ENCODE results near the gene FCHSD1. TPM values are rescaled to one million over a fixed set of nuclear protein-coding genes. Genes with fewer than 3 reads are reported as not detected.

Gene FCHSD1
- total and polyA plus RNA-seq, 2 of the 4 experiments (the other 2 are of a cell fraction), result 33.2 to 62.1 TPM

DNA sequence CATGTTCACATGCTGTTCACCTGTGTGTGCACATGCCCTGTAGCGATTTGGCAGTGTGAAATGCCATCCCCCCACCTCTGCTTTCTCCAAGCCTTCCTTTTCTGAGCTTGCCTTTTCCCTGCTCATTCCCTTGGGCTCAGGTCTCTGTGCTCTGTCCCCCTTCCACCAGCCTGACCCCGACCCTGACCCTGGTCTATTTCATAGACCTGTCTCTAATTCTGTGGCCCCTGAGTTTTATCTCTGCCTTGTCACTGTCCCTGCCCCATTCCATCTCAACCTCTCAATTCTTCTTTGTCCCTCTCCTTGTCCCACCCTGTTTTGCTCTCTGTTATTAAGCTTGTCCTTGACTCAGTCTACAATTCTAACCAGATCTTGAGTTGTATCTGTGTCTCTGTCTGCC, 30.1 kb upstream of the FCHSD1 start (continued):
- TF ChIP-seq, protein P1, sequence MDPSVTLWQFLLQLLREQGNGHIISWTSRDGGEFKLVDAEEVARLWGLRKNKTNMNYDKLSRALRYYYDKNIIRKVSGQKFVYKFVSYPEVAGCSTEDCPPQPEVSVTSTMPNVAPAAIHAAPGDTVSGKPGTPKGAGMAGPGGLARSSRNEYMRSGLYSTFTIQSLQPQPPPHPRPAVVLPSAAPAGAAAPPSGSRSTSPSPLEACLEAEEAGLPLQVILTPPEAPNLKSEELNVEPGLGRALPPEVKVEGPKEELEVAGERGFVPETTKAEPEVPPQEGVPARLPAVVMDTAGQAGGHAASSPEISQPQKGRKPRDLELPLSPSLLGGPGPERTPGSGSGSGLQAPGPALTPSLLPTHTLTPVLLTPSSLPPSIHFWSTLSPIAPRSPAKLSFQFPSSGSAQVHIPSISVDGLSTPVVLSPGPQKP (IDR thresholded peaks at IDR 0.05; ENCODE audit: borderline replicate concordance, low read depth, low read length), result no peak
- no peak for TF ChIP-seq MAFK (IDR thresholded peaks at IDR 0.05; ENCODE audit: low read depth, low read length)
- no peak for TF ChIP-seq CTCF (conservative IDR thresholded peaks at IDR 0.05; ENCODE audit: low read depth, low read length)
- TF ChIP-seq CHD1 (IDR thresholded peaks at IDR 0.05; ENCODE audit: low read depth, low read length), result no peak

All from IMR-90 (cell line).